GM12865 (cell line): ENCODE results near the gene FLCN.

Experiments used
- DNase-seq: peaks from one replicate; pipeline ENCODE4 v3.0.0; 2010; ENCODE audit warnings: low read depth
- H3K4me3 ChIP-seq: 2 replicates; pipeline ENCODE4 v1.5.1; 2011; ENCODE audit warnings: mild to moderate bottlenecking, low read depth, low read length, control low read depth
- TF ChIP-seq, protein P1 (sequence below): IDR thresholded peaks from 2 replicates; pipeline ENCODE4 v1.5.1; 2011; ENCODE audit warnings: low read length, control low read depth, low read depth, inconsistent platforms; ENCODE audit not compliant: insufficient read depth; ENCODE audit errors: missing control alignments

The FLCN gene

DNA sequence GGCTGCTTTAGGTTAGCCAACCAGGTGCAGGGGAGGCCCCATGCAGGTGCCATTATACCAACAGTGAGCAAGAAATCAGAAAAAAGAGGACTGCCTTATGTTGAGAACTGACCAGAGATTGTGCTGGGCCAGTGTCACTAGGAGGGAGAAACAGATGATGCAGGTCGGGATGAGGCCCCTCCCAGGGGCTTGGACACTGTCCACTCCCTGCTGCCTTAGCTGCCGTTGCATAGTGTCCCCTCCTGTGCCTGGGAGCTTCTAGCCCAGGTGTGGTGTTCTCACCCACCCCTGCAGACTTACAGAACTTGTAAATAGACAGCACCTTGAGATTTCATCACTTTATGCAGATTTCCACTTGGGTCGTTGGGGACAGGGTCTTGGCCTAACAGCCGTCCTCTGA, 67.6 kb downstream of the FLCN start:
- no peak for DNase-seq
- TF ChIP-seq, protein P1, sequence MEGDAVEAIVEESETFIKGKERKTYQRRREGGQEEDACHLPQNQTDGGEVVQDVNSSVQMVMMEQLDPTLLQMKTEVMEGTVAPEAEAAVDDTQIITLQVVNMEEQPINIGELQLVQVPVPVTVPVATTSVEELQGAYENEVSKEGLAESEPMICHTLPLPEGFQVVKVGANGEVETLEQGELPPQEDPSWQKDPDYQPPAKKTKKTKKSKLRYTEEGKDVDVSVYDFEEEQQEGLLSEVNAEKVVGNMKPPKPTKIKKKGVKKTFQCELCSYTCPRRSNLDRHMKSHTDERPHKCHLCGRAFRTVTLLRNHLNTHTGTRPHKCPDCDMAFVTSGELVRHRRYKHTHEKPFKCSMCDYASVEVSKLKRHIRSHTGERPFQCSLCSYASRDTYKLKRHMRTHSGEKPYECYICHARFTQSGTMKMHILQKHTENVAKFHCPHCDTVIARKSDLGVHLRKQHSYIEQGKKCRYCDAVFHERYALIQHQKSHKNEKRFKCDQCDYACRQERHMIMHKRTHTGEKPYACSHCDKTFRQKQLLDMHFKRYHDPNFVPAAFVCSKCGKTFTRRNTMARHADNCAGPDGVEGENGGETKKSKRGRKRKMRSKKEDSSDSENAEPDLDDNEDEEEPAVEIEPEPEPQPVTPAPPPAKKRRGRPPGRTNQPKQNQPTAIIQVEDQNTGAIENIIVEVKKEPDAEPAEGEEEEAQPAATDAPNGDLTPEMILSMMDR: no peak
- H3K4me3 ChIP-seq: no peak overlapping the region

- no peak overlapping the region for H3K4me3 ChIP-seq
- no peak for DNase-seq
- TF ChIP-seq, protein P1: no peak
These were observed 68.6 kb downstream of the FLCN start for GRCh38 chr17:17168401-17168800.

DNA sequence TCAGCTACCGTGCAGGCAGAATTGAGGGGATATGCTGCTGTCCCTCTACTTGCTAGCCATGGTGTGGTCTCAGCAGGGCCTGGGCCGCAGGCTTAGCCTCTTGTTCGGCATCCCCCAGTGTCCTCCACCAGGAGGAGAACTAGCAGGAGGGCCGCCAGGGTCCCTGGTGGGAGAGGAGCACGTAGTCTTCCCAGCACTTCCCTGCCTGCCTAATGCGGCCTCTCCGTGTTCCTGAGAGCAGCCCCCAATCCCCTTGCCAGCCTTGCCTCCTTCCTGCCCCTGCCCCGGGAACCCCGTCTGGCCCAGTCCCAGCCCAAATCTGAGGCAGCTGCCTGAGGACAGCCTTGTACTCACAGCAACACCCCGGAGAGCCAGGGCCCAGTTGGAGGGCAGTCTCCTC, 69.0 kb downstream of the FLCN start:
- DNase-seq: no peak
- TF ChIP-seq, protein P1: no peak
- no peak overlapping the region for H3K4me3 ChIP-seq

DNA sequence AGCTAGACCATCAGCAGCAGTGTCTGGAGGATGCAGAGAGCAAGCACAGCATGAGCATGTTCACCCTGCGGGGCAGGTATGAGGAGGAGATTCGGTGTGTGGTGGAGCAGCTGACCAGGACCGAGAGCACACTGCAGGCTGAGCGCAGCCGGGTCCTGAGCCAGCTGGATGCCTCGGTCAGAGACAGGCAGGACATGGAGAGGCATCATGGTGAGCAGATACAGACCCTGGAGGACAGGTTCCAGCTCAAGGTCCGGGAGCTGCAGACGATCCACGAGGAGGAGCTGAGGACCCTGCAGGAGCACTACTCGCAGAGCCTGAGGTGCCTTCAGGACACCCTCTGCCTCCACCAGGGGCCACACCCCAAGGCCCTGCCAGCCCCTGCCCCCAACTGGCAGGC, 69.6 kb downstream of the FLCN start:
- TF ChIP-seq, protein P1: no peak
- no peak for DNase-seq
- no peak overlapping the region for H3K4me3 ChIP-seq

DNA sequence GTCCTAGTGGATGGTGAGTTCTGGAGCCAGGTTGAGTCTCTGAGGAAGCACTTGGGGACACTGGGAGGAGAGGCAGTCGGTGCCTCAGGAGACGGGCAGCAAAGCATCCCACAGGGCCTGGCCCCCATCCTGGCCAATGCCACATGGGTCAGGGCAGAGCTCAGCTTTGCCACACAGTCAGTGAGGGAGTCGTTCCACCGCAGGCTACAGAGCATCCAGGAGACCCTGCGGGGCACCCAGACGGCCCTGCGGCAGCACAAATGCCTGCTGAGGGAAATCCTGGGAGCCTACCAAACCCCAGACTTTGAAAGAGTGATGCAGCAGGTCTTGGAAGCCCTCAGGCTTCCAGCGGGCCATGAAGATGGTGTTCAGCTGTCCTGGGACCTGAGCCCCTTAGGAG, 70.5 kb downstream of the FLCN start:
- TF ChIP-seq, protein P1: no peak
- DNase-seq: no peak

GRCh38 chr17:17165666-17166308, 71.2 kb downstream of the FLCN start:
- TF ChIP-seq, protein P1: no peak

More for the DNA sequence above, 70.5 kb downstream of the FLCN start:
- H3K4me3 ChIP-seq: no peak overlapping the region

GRCh38 chr17:17164676-17165075, 72.3 kb downstream of the FLCN start:
- no peak overlapping the region for H3K4me3 ChIP-seq

More at GRCh38 chr17:17165666-17166308, 71.2 kb downstream of the FLCN start:
- H3K4me3 ChIP-seq: no peak overlapping the region
- no peak for DNase-seq

More at GRCh38 chr17:17164676-17165075, 72.3 kb downstream of the FLCN start:
- TF ChIP-seq, protein P1: no peak
- no peak for DNase-seq
